ENCODE measurements around the gene MOB3C.

MOB3C gene

GRCh38 chr1:46596036-46596435 lies 20.6 kb downstream of the MOB3C start:
- no peak overlapping the region for H3K4me3 ChIP-seq (replicated peaks; ENCODE audit: low read depth, low read length)
- DNase-seq (ENCODE audit: extremely low read depth, low read depth): no peak
- no peak for TF ChIP-seq CTCF (IDR thresholded peaks at IDR 0.05; ENCODE audit: low read depth, low read length, missing control alignments)

GRCh38 chr1:46595127-46595526 lies 21.5 kb downstream of the MOB3C start:
- H3K4me3 ChIP-seq (replicated peaks; ENCODE audit: low read depth, low read length): no peak overlapping the region
- no peak for DNase-seq (ENCODE audit: extremely low read depth, low read depth)
- no peak for TF ChIP-seq CTCF (IDR thresholded peaks at IDR 0.05; ENCODE audit: low read depth, low read length, missing control alignments)

- H3K4me3 ChIP-seq (replicated peaks; ENCODE audit: low read depth, low read length): no peak overlapping the region
- TF ChIP-seq CTCF (IDR thresholded peaks at IDR 0.05; ENCODE audit: low read depth, low read length, missing control alignments): no peak
- DNase-seq (ENCODE audit: extremely low read depth, low read depth): no peak
Observed at GRCh38 chr1:46594063-46594462, 22.5 kb downstream of the MOB3C start.

- DNase-seq (ENCODE audit: extremely low read depth, low read depth): no peak
- TF ChIP-seq CTCF (IDR thresholded peaks at IDR 0.05; ENCODE audit: low read depth, low read length, missing control alignments): no peak
Observed at GRCh38 chr1:46592823-46593222, 23.8 kb downstream of the MOB3C start.

GRCh38 chr1:46589529-46589928 lies 27.1 kb downstream of the MOB3C start:
- H3K4me3 ChIP-seq (replicated peaks; ENCODE audit: low read depth, low read length): no peak overlapping the region
- TF ChIP-seq CTCF (IDR thresholded peaks at IDR 0.05; ENCODE audit: low read depth, low read length, missing control alignments): no peak
- DNase-seq (ENCODE audit: extremely low read depth, low read depth): no peak

More at GRCh38 chr1:46592823-46593222, 23.8 kb downstream of the MOB3C start:
- H3K4me3 ChIP-seq (replicated peaks; ENCODE audit: low read depth, low read length): no peak overlapping the region

- no peak for DNase-seq (ENCODE audit: extremely low read depth, low read depth)
- H3K4me3 ChIP-seq (replicated peaks; ENCODE audit: low read depth, low read length): no peak overlapping the region
Observed at GRCh38 chr1:46587069-46587468, 29.5 kb downstream of the MOB3C start.

More at GRCh38 chr1:46587069-46587468, 29.5 kb downstream of the MOB3C start:
- no peak for TF ChIP-seq CTCF (IDR thresholded peaks at IDR 0.05; ENCODE audit: low read depth, low read length, missing control alignments)
